ENCODE measurements around the gene TIAL1. TPM values are rescaled to one million over a fixed set of nuclear protein-coding genes. Genes with fewer than 3 reads are reported as not detected.

Gene TIAL1
- total and polyA plus RNA-seq, 4 donors = 44.0 to 149 (median 65.4) TPM

GRCh38 chr10:119616882-119617570 is 20.3 kb upstream of the TIAL1 start:
- Histone ChIP-seq H3K4me1 (ENCODE audit: control insufficient read depth in 5 of 5, insufficient read depth in 5 of 5, low read length in 5 of 5) (no peaks in the 10 kb centered on the region), H3K27me3 (ENCODE audit: control insufficient read depth in 3 of 3, insufficient read depth in 3 of 3, low read length in 2 of 3) (no peaks in the 10 kb centered on the region), H3K27ac (ENCODE audit: low read depth in 1 of 2, low read length in 1 of 2) (no peak overlapping the region), H3K9ac (ENCODE audit: insufficient read depth in 1 of 2, low read length in 2 of 2) (no peak overlapping the region), H3K4me3 (no peak overlapping the region), H3K36me3 (ENCODE audit: control insufficient read depth in 4 of 4, insufficient read depth in 4 of 4, low read length in 4 of 4) (no peaks in the 10 kb centered on the region), H3K9me3 (ENCODE audit: control insufficient read depth in 4 of 4, insufficient read depth in 3 of 4, low read length in 3 of 4) (no peaks in the 10 kb centered on the region)
- no peak for DNase-seq
- ATAC-seq (ENCODE audit: insufficient read depth, low FRiP score) = no peak
- no peak for TF ChIP-seq CTCF (IDR thresholded peaks at IDR 0.05; ENCODE audit: control extremely low read depth, extremely low read depth)
- WGBS, 2 donors = 78 to 84% methylated on average over 13 of the region's 13 CpGs

- 88 to 95% methylated on average over 5 of the region's 5 CpGs for WGBS, 2 donors
- Histone ChIP-seq H3K36me3 (ENCODE audit: control insufficient read depth in 4 of 4, insufficient read depth in 4 of 4, low read length in 4 of 4) (no peaks in the 10 kb centered on the region), H3K9ac (ENCODE audit: insufficient read depth in 1 of 2, low read length in 2 of 2) (no peak overlapping the region), H3K9me3 (ENCODE audit: control insufficient read depth in 4 of 4, insufficient read depth in 3 of 4, low read length in 3 of 4) (no peaks in the 10 kb centered on the region), H3K27me3 (ENCODE audit: control insufficient read depth in 3 of 3, insufficient read depth in 3 of 3, low read length in 2 of 3) (no peaks in the 10 kb centered on the region), H3K4me3 (no peak overlapping the region), H3K27ac (ENCODE audit: low read depth in 1 of 2, low read length in 1 of 2) (no peak overlapping the region), H3K4me1 (ENCODE audit: control insufficient read depth in 5 of 5, insufficient read depth in 5 of 5, low read length in 5 of 5) (no peaks in the 10 kb centered on the region)
- DNase-seq (no peak), ATAC-seq (ENCODE audit: insufficient read depth, low FRiP score) (no peak)
- TF ChIP-seq CTCF (IDR thresholded peaks at IDR 0.05; ENCODE audit: control extremely low read depth, extremely low read depth) = no peak
These were observed 17.9 kb upstream of the TIAL1 start for GRCh38 chr10:119614686-119615085.

- TF ChIP-seq CTCF (IDR thresholded peaks at IDR 0.05; ENCODE audit: control extremely low read depth, extremely low read depth) = no peak
- WGBS, 2 donors = 89 to 93% methylated on average over 6 of the region's 6 CpGs
- no peaks in the 10 kb centered on the region for H3K36me3 ChIP-seq (ENCODE audit: control insufficient read depth in 4 of 4, insufficient read depth in 4 of 4, low read length in 4 of 4)
- H3K4me3 ChIP-seq = no peak overlapping the region
- no peak overlapping the region for H3K9ac ChIP-seq (ENCODE audit: insufficient read depth in 1 of 2, low read length in 2 of 2)
- H3K27me3 ChIP-seq (ENCODE audit: control insufficient read depth in 3 of 3, insufficient read depth in 3 of 3, low read length in 2 of 3) = peaks cover 0 to 3% (median 0%) of the 10 kb centered on the region in 3 donors
- ATAC-seq (ENCODE audit: insufficient read depth, low FRiP score) (no peak), DNase-seq (no peak)
- H3K27ac ChIP-seq (ENCODE audit: low read depth in 1 of 2, low read length in 1 of 2) = no peak overlapping the region
- no peaks in the 10 kb centered on the region for H3K9me3 ChIP-seq (ENCODE audit: control insufficient read depth in 4 of 4, insufficient read depth in 3 of 4, low read length in 3 of 4)
- H3K4me1 ChIP-seq (ENCODE audit: control insufficient read depth in 5 of 5, insufficient read depth in 5 of 5, low read length in 5 of 5) = no peaks in the 10 kb centered on the region
These were observed 17.0 kb upstream of the TIAL1 start for GRCh38 chr10:119613741-119614140.

- no peak for DNase-seq
- H3K4me3 ChIP-seq = no peak overlapping the region
- H3K36me3 ChIP-seq (ENCODE audit: control insufficient read depth in 4 of 4, insufficient read depth in 4 of 4, low read length in 4 of 4) = no peaks in the 10 kb centered on the region
- H3K9ac ChIP-seq (ENCODE audit: insufficient read depth in 1 of 2, low read length in 2 of 2) = no peak overlapping the region
- H3K27me3 ChIP-seq (ENCODE audit: control insufficient read depth in 3 of 3, insufficient read depth in 3 of 3, low read length in 2 of 3) = peaks cover 0 to 3% (median 2%) of the 10 kb centered on the region in 3 donors
- WGBS, 2 donors = 73 to 89% methylated on average over 4 of the region's 4 CpGs
- TF ChIP-seq CTCF (IDR thresholded peaks at IDR 0.05; ENCODE audit: control extremely low read depth, extremely low read depth) = no peak
- H3K4me1 ChIP-seq (ENCODE audit: control insufficient read depth in 5 of 5, insufficient read depth in 5 of 5, low read length in 5 of 5) = no peaks in the 10 kb centered on the region
- H3K27ac ChIP-seq (ENCODE audit: low read depth in 1 of 2, low read length in 1 of 2) = no peak overlapping the region
- ATAC-seq (ENCODE audit: insufficient read depth, low FRiP score) = no peak
- H3K9me3 ChIP-seq (ENCODE audit: control insufficient read depth in 4 of 4, insufficient read depth in 3 of 4, low read length in 3 of 4) = no peaks in the 10 kb centered on the region
These were observed 14.7 kb upstream of the TIAL1 start for GRCh38 chr10:119611433-119611832.
